Parathyroid adenoma (tissue), 2 donors: Measurements from ENCODE around the gene TUBB4B.

ENCODE experiments used
- H2AFZ ChIP-seq: fragments of 300-600 bp; sonication (generic); one replicate; pipeline ENCODE4 v1.7.0; 2017; ENCODE audit warnings: antibody characterized with exemption, mild to moderate bottlenecking
- H3K27ac ChIP-seq: fragments of 300-600 bp; sonication (generic); one replicate; pipeline ENCODE4 v1.7.0; 2017
- H3K27me3 ChIP-seq: fragments of 300-600 bp; sonication (generic); one replicate; pipeline ENCODE4 v1.7.0; 2017; ENCODE audit warnings: low read length; ENCODE audit not compliant: control insufficient read depth, insufficient read depth
- H3K36me3 ChIP-seq: fragments of 300-600 bp; sonication (generic); one replicate; pipeline ENCODE4 v1.7.0; 2017; ENCODE audit warnings: low read length; ENCODE audit not compliant: control insufficient read depth, insufficient read depth
- H3K4me1 ChIP-seq: fragments of 300-600 bp; sonication (generic); one replicate; pipeline ENCODE4 v1.7.0; 2017; ENCODE audit warnings: control low read depth
- H3K4me2 ChIP-seq: fragments of 300-600 bp; sonication (generic); one replicate; pipeline ENCODE4 v1.7.0; 2017; ENCODE audit warnings: low read length
- H3K4me3 ChIP-seq: fragments of 300-600 bp; sonication (generic); one replicate; pipeline ENCODE4 v1.7.0; 2017; ENCODE audit warnings: low read depth, low read length
- H3K79me2 ChIP-seq: fragments of 300-600 bp; sonication (generic); one replicate; pipeline ENCODE4 v1.7.0; 2017; ENCODE audit warnings: control low read depth
- H3K9ac ChIP-seq: fragments of 300-600 bp; sonication (generic); one replicate; pipeline ENCODE4 v1.7.0; 2017; ENCODE audit warnings: mild to moderate bottlenecking
- H3K9me3 ChIP-seq: fragments of 300-600 bp; sonication (generic); one replicate; pipeline ENCODE4 v1.7.0; 2017; ENCODE audit warnings: low read length; ENCODE audit not compliant: control insufficient read depth
- CTCF ChIP-seq: fragments of 300-600 bp; sonication (generic); IDR thresholded peaks from one replicate; pipeline ENCODE4 v1.7.0; 2017; ENCODE audit warnings: antibody characterized with exemption, mild to moderate bottlenecking
- donor health status: primary hyperparathyroidism.

The TUBB4B gene

DNA sequence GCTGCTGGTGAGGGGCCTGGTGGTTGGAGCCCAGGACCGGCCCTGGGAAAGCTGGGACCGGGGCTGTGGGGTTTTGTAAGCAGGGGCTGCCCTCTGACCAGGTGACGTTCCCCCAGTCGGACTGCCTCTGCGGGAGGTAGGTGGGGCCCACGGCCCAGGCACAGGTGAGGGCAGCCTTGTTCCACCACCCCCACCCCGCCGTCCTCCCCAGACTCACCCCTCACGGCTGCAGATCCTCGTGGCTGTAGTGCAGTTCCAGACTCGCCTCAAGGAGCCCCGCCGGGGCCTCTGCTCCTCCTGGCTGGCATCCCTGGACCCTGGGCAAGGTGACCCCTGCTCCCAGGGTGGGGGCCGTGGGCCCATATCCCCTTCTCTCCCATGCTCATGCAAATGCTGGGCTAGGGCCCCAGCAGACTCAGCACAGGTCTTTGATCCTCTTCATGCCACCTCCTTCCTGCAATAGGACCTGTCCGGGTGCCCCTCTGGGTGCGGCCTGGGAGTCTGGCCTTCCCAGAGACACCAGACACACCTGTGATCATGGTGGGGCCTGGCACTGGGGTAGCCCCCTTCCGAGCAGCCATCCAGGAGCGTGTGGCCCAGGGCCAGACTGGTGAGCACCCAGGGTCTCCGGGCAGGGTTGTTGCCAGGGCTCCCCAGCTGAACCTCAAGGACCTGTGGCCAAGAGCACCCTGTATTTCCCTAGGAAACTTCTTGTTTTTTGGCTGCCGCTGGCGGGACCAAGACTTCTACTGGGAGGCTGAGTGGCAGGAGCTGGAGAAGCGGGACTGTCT lies 25.7 kb upstream of the TUBB4B start:
- H3K4me1 ChIP-seq: no peaks in the 10 kb centered on the region
- H3K4me2 ChIP-seq: no peak overlapping the region
- no peaks in the 10 kb centered on the region for H3K9me3 ChIP-seq
- H2AFZ ChIP-seq: no peak overlapping the region
- H3K36me3 ChIP-seq: no peaks in the 10 kb centered on the region
- no peak for TF ChIP-seq CTCF
- no peaks in the 10 kb centered on the region for H3K79me2 ChIP-seq
- H3K4me3 ChIP-seq: no peak overlapping the region
- H3K9ac ChIP-seq: no peak overlapping the region
- H3K27ac ChIP-seq: no peak overlapping the region
- H3K27me3 ChIP-seq: no peaks in the 10 kb centered on the region

- H3K27ac ChIP-seq: no peak overlapping the region
- H3K9me3 ChIP-seq: no peaks in the 10 kb centered on the region
- H3K4me2 ChIP-seq: no peak overlapping the region
- H3K79me2 ChIP-seq: no peaks in the 10 kb centered on the region
- no peaks in the 10 kb centered on the region for H3K27me3 ChIP-seq
- no peak for TF ChIP-seq CTCF
- H3K36me3 ChIP-seq: no peaks in the 10 kb centered on the region
- no peak overlapping the region for H2AFZ ChIP-seq
- H3K4me3 ChIP-seq: no peak overlapping the region
- H3K9ac ChIP-seq: no peak overlapping the region
- no peaks in the 10 kb centered on the region for H3K4me1 ChIP-seq
Observed at GRCh38 chr9:137216188-137216965, 24.7 kb upstream of the TUBB4B start.

DNA sequence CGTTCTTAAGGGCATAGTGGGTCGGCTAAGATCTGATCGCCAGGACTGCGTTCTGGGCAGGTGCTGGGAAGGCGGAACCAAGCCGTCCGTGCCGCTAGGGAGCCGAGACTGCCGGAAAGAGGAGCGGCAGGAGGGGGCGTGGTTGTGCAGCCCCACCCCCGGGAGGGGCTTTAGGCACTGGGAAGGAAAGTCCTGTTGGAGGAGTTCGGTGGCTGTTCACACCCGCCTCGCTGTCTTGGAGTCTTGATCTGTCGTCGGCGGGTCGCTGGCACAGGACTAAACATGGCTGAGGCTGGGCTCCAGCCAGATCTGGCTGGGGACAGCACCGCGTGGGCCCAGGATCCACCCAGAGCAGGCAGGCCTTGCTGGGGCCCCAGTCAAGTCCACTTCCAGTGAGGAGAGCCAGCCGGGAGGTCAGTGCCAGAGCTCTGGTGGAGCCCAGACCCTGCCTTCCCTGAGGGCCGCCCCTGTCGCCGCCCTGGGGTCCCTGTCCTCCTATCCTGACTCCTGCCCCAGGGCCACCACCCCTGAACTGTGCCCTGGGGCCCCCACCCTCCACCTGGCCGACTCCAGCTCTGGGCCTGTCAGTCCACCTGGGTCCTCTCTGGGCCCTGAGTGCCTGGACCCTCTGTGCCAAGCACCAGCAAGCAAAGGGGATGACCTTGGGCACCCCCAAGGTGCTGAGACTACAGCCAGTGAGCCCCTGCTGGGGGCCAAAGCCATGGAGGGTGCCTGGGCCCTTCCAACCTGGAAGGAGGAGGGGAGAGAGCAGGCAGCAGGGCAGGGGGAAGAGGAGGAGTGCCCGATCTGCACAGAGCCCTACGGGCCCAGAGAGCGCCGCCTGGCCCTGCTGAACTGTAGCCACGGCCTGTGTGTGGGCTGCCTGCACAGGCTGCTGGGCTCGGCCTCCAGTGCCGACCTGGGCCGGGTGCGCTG lies 23.5 kb upstream of the TUBB4B start:
- H3K9ac ChIP-seq: no peak overlapping the region
- H3K36me3 ChIP-seq: no peaks in the 10 kb centered on the region
- H3K27ac ChIP-seq: no peak overlapping the region
- H3K4me1 ChIP-seq: no peaks in the 10 kb centered on the region
- no peak for TF ChIP-seq CTCF
- no peak overlapping the region for H2AFZ ChIP-seq
- peak overlapping the region; percentile 19 for H3K4me3 ChIP-seq
- peak overlapping the region; percentile 45 for H3K4me2 ChIP-seq
- no peaks in the 10 kb centered on the region for H3K27me3 ChIP-seq
- no peaks in the 10 kb centered on the region for H3K9me3 ChIP-seq
- no peaks in the 10 kb centered on the region for H3K79me2 ChIP-seq

GRCh38 chr9:137218212-137218753 lies 22.8 kb upstream of the TUBB4B start:
- Histone ChIP-seq H3K9me3 (no peaks in the 10 kb centered on the region), H3K36me3 (no peaks in the 10 kb centered on the region), H3K79me2 (no peaks in the 10 kb centered on the region), H2AFZ (no peak overlapping the region), H3K4me2 (no peak overlapping the region), H3K27me3 (no peaks in the 10 kb centered on the region), H3K4me3 (no peak overlapping the region), H3K4me1 (no peaks in the 10 kb centered on the region), H3K9ac (no peak overlapping the region), H3K27ac (no peak overlapping the region)
- TF ChIP-seq CTCF: no peak
